HL-60 (cell line): ENCODE measurements around the gene CPLX1.

Experiments used
- GABPA ChIP-seq: IDR thresholded peaks from 2 replicates; pipeline ENCODE4 v1.6.1; 2012; ENCODE audit warnings: low read depth
- POLR2AphosphoS5 ChIP-seq: IDR thresholded peaks from 2 replicates; pipeline ENCODE4 v1.6.1; 2012; ENCODE audit warnings: low read depth
- SPI1 ChIP-seq: IDR thresholded peaks from 2 replicates; pipeline ENCODE4 v1.6.1; 2012; ENCODE audit warnings: low read depth, mild to moderate bottlenecking, borderline replicate concordance
- TF ChIP-seq, protein P1 (sequence below): IDR thresholded peaks from one replicate; pipeline ENCODE4 v1.5.1; 2011; ENCODE audit warnings: low read length, control low read depth, inconsistent platforms; ENCODE audit not compliant: insufficient read depth
- TF ChIP-seq, protein P2 (sequence below): IDR thresholded peaks from 2 replicates; pipeline ENCODE4 v1.6.1; 2012; ENCODE audit warnings: low read depth; ENCODE audit not compliant: insufficient replicate concordance

DNA sequence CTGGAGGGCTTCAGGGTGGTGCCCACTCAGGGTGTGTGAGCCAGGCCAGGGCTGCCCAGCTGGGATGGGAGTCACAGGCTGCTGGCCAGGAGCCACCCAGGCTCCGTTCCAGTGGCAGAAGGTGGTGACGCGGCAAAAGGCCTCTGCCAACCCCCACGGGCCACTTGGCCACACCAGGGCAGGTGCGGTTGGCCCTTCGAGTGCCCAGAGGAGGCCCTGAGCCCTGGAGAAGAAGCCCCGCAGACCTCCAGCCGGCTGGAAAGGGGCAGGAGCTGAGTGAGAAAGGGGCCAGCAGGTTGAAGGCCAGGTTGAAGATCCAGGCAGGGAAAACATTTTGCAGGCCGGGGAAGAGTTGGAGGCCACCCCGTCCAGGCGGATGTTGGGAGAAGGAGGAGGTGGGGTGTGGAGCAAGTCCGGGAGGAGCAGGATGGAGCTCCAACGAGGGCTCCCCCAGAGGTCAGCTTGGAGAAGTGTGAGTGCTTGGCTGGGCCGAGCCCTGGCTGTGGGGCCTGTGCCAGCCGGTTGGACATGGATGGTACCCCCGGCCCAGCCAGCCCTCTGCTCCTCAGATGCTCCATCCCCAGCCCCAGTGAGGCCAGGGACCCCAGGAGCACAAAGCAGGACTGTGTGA is 2.8 kb upstream of the CPLX1 start:
- TF ChIP-seq, protein P1, sequence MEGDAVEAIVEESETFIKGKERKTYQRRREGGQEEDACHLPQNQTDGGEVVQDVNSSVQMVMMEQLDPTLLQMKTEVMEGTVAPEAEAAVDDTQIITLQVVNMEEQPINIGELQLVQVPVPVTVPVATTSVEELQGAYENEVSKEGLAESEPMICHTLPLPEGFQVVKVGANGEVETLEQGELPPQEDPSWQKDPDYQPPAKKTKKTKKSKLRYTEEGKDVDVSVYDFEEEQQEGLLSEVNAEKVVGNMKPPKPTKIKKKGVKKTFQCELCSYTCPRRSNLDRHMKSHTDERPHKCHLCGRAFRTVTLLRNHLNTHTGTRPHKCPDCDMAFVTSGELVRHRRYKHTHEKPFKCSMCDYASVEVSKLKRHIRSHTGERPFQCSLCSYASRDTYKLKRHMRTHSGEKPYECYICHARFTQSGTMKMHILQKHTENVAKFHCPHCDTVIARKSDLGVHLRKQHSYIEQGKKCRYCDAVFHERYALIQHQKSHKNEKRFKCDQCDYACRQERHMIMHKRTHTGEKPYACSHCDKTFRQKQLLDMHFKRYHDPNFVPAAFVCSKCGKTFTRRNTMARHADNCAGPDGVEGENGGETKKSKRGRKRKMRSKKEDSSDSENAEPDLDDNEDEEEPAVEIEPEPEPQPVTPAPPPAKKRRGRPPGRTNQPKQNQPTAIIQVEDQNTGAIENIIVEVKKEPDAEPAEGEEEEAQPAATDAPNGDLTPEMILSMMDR: no peak
- TF ChIP-seq POLR2AphosphoS5 (no peak), SPI1 (no peak), GABPA (no peak)
- TF ChIP-seq, protein P2, sequence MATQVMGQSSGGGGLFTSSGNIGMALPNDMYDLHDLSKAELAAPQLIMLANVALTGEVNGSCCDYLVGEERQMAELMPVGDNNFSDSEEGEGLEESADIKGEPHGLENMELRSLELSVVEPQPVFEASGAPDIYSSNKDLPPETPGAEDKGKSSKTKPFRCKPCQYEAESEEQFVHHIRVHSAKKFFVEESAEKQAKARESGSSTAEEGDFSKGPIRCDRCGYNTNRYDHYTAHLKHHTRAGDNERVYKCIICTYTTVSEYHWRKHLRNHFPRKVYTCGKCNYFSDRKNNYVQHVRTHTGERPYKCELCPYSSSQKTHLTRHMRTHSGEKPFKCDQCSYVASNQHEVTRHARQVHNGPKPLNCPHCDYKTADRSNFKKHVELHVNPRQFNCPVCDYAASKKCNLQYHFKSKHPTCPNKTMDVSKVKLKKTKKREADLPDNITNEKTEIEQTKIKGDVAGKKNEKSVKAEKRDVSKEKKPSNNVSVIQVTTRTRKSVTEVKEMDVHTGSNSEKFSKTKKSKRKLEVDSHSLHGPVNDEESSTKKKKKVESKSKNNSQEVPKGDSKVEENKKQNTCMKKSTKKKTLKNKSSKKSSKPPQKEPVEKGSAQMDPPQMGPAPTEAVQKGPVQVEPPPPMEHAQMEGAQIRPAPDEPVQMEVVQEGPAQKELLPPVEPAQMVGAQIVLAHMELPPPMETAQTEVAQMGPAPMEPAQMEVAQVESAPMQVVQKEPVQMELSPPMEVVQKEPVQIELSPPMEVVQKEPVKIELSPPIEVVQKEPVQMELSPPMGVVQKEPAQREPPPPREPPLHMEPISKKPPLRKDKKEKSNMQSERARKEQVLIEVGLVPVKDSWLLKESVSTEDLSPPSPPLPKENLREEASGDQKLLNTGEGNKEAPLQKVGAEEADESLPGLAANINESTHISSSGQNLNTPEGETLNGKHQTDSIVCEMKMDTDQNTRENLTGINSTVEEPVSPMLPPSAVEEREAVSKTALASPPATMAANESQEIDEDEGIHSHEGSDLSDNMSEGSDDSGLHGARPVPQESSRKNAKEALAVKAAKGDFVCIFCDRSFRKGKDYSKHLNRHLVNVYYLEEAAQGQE: no peak
